ENCODE data around the gene SPRR4.

- TF ChIP-seq CTCF (IDR thresholded peaks at IDR 0.05; ENCODE audit: insufficient read depth, low read length) (no peak), REST (IDR thresholded peaks at IDR 0.05; ENCODE audit: insufficient replicate concordance, low read depth) (no peak), SPI1 (IDR thresholded peaks at IDR 0.05; ENCODE audit: borderline replicate concordance, low read depth) (no peak)
These were observed 11.2 kb upstream of the SPRR4 start for GRCh38 chr1:152959273-152959672.

Data from HL-60 (cell line).